ENCODE results near the gene SPRR3.

Gene SPRR3

GRCh38 chr1:152969036-152969435, 32.5 kb upstream of the SPRR3 start:
- no peaks in the 10 kb centered on the region for H3K9me3 ChIP-seq (ENCODE audit: low read length)
- peaks cover 6% of the 10 kb centered on the region for H3K27me3 ChIP-seq (ENCODE audit: insufficient read depth, low read length)
- no peak overlapping the region for H2AFZ ChIP-seq (ENCODE audit: low read depth, low read length)
- no peak overlapping the region for H3K4me3 ChIP-seq (ENCODE audit: low read length)
- H3K36me3 ChIP-seq (ENCODE audit: insufficient read depth, low read length): no peaks in the 10 kb centered on the region
- no peaks in the 10 kb centered on the region for H3K4me1 ChIP-seq (ENCODE audit: insufficient read depth, low read length)

GRCh38 chr1:152970495-152970894, 31.1 kb upstream of the SPRR3 start, which contains the start of gene SPRR4:
TSS of gene SPRR4 (plus strand) at chr1:152970648. CDS start at chr1:152971891, 1,243 bp downstream.
- Histone ChIP-seq H3K27me3 (ENCODE audit: insufficient read depth, low read length) (peaks cover 5% of the 10 kb centered on the region), H3K4me3 (ENCODE audit: low read length) (no peak within 1 kb of the TSS), H3K36me3 (ENCODE audit: insufficient read depth, low read length) (no peaks in the 10 kb centered on the region), H3K4me1 (ENCODE audit: insufficient read depth, low read length) (no peaks in the 10 kb centered on the region), H3K9me3 (ENCODE audit: low read length) (no peaks in the 10 kb centered on the region), H2AFZ (ENCODE audit: low read depth, low read length) (no peak within 1 kb of the TSS)

GRCh38 chr1:152972196-152972886, 29.2 kb upstream of the SPRR3 start:
- no peaks in the 10 kb centered on the region for H3K36me3 ChIP-seq (ENCODE audit: insufficient read depth, low read length)
- H3K27me3 ChIP-seq (ENCODE audit: insufficient read depth, low read length): peaks cover 2% of the 10 kb centered on the region
- no peak overlapping the region for H2AFZ ChIP-seq (ENCODE audit: low read depth, low read length)
- H3K9me3 ChIP-seq (ENCODE audit: low read length): no peaks in the 10 kb centered on the region
- H3K4me3 ChIP-seq (ENCODE audit: low read length): no peak overlapping the region
- no peaks in the 10 kb centered on the region for H3K4me1 ChIP-seq (ENCODE audit: insufficient read depth, low read length)

GRCh38 chr1:152976688-152977087, 24.9 kb upstream of the SPRR3 start:
- H3K4me3 ChIP-seq (ENCODE audit: low read length): no peak overlapping the region
- no peaks in the 10 kb centered on the region for H3K4me1 ChIP-seq (ENCODE audit: insufficient read depth, low read length)
- H3K9me3 ChIP-seq (ENCODE audit: low read length): no peaks in the 10 kb centered on the region
- no peaks in the 10 kb centered on the region for H3K36me3 ChIP-seq (ENCODE audit: insufficient read depth, low read length)
- H2AFZ ChIP-seq (ENCODE audit: low read depth, low read length): no peak overlapping the region
- H3K27me3 ChIP-seq (ENCODE audit: insufficient read depth, low read length): no peaks in the 10 kb centered on the region

GRCh38 chr1:152977614-152978013, 23.9 kb upstream of the SPRR3 start:
- no peaks in the 10 kb centered on the region for H3K4me1 ChIP-seq (ENCODE audit: insufficient read depth, low read length)
- H3K27me3 ChIP-seq (ENCODE audit: insufficient read depth, low read length): no peaks in the 10 kb centered on the region
- no peaks in the 10 kb centered on the region for H3K36me3 ChIP-seq (ENCODE audit: insufficient read depth, low read length)
- no peaks in the 10 kb centered on the region for H3K9me3 ChIP-seq (ENCODE audit: low read length)
- no peak overlapping the region for H3K4me3 ChIP-seq (ENCODE audit: low read length)
- H2AFZ ChIP-seq (ENCODE audit: low read depth, low read length): no peak overlapping the region

GRCh38 chr1:152980676-152981075, 20.9 kb upstream of the SPRR3 start:
- H3K36me3 ChIP-seq (ENCODE audit: insufficient read depth, low read length): no peaks in the 10 kb centered on the region
- H3K4me3 ChIP-seq (ENCODE audit: low read length): no peak overlapping the region
- H2AFZ ChIP-seq (ENCODE audit: low read depth, low read length): no peak overlapping the region
- no peaks in the 10 kb centered on the region for H3K4me1 ChIP-seq (ENCODE audit: insufficient read depth, low read length)
- H3K27me3 ChIP-seq (ENCODE audit: insufficient read depth, low read length): no peaks in the 10 kb centered on the region
- no peaks in the 10 kb centered on the region for H3K9me3 ChIP-seq (ENCODE audit: low read length)

GRCh38 chr1:152981146-152981871, 20.2 kb upstream of the SPRR3 start:
- Histone ChIP-seq H2AFZ (ENCODE audit: low read depth, low read length) (no peak overlapping the region), H3K4me1 (ENCODE audit: insufficient read depth, low read length) (no peaks in the 10 kb centered on the region), H3K36me3 (ENCODE audit: insufficient read depth, low read length) (no peaks in the 10 kb centered on the region), H3K4me3 (ENCODE audit: low read length) (no peak overlapping the region), H3K27me3 (ENCODE audit: insufficient read depth, low read length) (no peaks in the 10 kb centered on the region), H3K9me3 (ENCODE audit: low read length) (no peaks in the 10 kb centered on the region)

GRCh38 chr1:152982076-152982475, 19.5 kb upstream of the SPRR3 start:
- no peaks in the 10 kb centered on the region for H3K9me3 ChIP-seq (ENCODE audit: low read length)
- no peak overlapping the region for H2AFZ ChIP-seq (ENCODE audit: low read depth, low read length)
- H3K4me1 ChIP-seq (ENCODE audit: insufficient read depth, low read length): no peaks in the 10 kb centered on the region
- no peaks in the 10 kb centered on the region for H3K27me3 ChIP-seq (ENCODE audit: insufficient read depth, low read length)
- H3K36me3 ChIP-seq (ENCODE audit: insufficient read depth, low read length): no peaks in the 10 kb centered on the region
- no peak overlapping the region for H3K4me3 ChIP-seq (ENCODE audit: low read length)

GRCh38 chr1:152983234-152983633, 18.3 kb upstream of the SPRR3 start:
- H3K4me3 ChIP-seq (ENCODE audit: low read length): no peak overlapping the region
- no peaks in the 10 kb centered on the region for H3K27me3 ChIP-seq (ENCODE audit: insufficient read depth, low read length)
- no peak overlapping the region for H2AFZ ChIP-seq (ENCODE audit: low read depth, low read length)
- no peaks in the 10 kb centered on the region for H3K4me1 ChIP-seq (ENCODE audit: insufficient read depth, low read length)
- no peaks in the 10 kb centered on the region for H3K9me3 ChIP-seq (ENCODE audit: low read length)
- H3K36me3 ChIP-seq (ENCODE audit: insufficient read depth, low read length): no peaks in the 10 kb centered on the region

- Histone ChIP-seq H2AFZ (ENCODE audit: low read depth, low read length) (no peak within 1 kb of the TSS), H3K36me3 (ENCODE audit: insufficient read depth, low read length) (no peaks in the 10 kb centered on the region), H3K4me1 (ENCODE audit: insufficient read depth, low read length) (no peaks in the 10 kb centered on the region), H3K9me3 (ENCODE audit: low read length) (no peaks in the 10 kb centered on the region), H3K4me3 (ENCODE audit: low read length) (no peak within 1 kb of the TSS), H3K27me3 (ENCODE audit: insufficient read depth, low read length) (no peaks in the 10 kb centered on the region)
Measured at GRCh38 chr1:152983743-152984142, 17.8 kb upstream of the SPRR3 start, which contains the start of gene SPRR1A. TSS of gene SPRR1A (plus strand) at chr1:152984081. CDS start at chr1:152985231, 1,150 bp downstream.

- H2AFZ ChIP-seq (ENCODE audit: low read depth, low read length): no peak overlapping the region
- H3K4me3 ChIP-seq (ENCODE audit: low read length): no peak overlapping the region
- H3K9me3 ChIP-seq (ENCODE audit: low read length): no peaks in the 10 kb centered on the region
- no peaks in the 10 kb centered on the region for H3K27me3 ChIP-seq (ENCODE audit: insufficient read depth, low read length)
- no peaks in the 10 kb centered on the region for H3K4me1 ChIP-seq (ENCODE audit: insufficient read depth, low read length)
- H3K36me3 ChIP-seq (ENCODE audit: insufficient read depth, low read length): no peaks in the 10 kb centered on the region
Measured at GRCh38 chr1:152986578-152986977, 15.0 kb upstream of the SPRR3 start.

- H3K27me3 ChIP-seq (ENCODE audit: insufficient read depth, low read length): no peaks in the 10 kb centered on the region
- H3K36me3 ChIP-seq (ENCODE audit: insufficient read depth, low read length): no peaks in the 10 kb centered on the region
- H3K9me3 ChIP-seq (ENCODE audit: low read length): no peaks in the 10 kb centered on the region
- H3K4me3 ChIP-seq (ENCODE audit: low read length): no peak overlapping the region
- no peak overlapping the region for H2AFZ ChIP-seq (ENCODE audit: low read depth, low read length)
- no peaks in the 10 kb centered on the region for H3K4me1 ChIP-seq (ENCODE audit: insufficient read depth, low read length)
Measured at GRCh38 chr1:152993186-152993585, 8.4 kb upstream of the SPRR3 start.

GRCh38 chr1:152995842-152996241, 5.7 kb upstream of the SPRR3 start:
- H2AFZ ChIP-seq (ENCODE audit: low read depth, low read length): no peak overlapping the region
- H3K4me3 ChIP-seq (ENCODE audit: low read length): no peak overlapping the region
- no peaks in the 10 kb centered on the region for H3K4me1 ChIP-seq (ENCODE audit: insufficient read depth, low read length)
- H3K36me3 ChIP-seq (ENCODE audit: insufficient read depth, low read length): no peaks in the 10 kb centered on the region
- H3K9me3 ChIP-seq (ENCODE audit: low read length): no peaks in the 10 kb centered on the region
- H3K27me3 ChIP-seq (ENCODE audit: insufficient read depth, low read length): no peaks in the 10 kb centered on the region
